Measurements from ENCODE around the gene SH2B3.
"Not testable (repeated sequence)": the region's sequence is repeated elsewhere in the genome, so short reads cannot be mapped to it uniquely, and the experiment has no call there.

The SH2B3 gene

GRCh38 chr12:111387747-111388323 is 17.9 kb upstream of the SH2B3 start:
- DNase-seq, result peak; percentile 67

DNA sequence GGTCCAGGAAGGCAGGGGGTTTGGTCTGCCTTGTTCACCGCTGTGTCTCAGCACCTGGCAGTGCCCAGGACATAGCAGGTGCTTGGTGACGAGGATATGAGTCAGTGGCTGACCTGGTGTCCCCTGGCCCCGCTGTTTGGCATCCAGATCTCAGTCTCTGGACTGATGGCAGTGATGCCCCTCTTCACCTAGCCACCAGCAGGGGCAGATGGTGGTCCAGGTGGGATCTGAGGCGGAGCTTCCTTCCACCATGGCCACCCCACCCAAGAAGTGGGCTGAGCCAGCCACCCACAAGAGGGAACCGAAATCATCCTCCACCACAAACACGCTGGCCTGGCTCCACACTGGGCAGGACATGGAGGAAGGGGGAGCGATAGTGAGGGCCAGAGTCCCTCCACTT is 16.1 kb upstream of the SH2B3 start:
- DNase-seq, result no peak

DNA sequence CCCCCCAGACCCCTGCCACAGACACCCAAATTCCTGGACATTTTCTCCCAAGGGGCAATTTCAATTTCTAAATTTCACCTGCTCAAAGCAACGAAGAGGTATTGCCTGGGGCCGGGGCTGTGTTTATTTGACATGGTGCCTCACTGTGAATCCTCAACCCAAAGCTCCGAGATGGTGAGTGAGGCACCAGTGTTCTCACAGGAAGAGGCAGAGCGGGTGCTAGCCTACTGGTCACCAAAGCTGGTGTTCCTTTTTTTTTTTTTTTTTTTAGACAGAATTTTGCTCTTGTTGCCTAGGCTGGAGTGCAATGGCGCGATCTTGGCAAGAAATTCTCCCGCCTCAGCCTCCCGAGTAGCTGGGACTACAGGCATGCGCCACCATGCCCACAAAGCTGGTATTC is 14.8 kb upstream of the SH2B3 start:
- no peak for DNase-seq

- DNase-seq, result no peak
These were observed 11.9 kb upstream of the SH2B3 start for GRCh38 chr12:111393700-111394300.

GRCh38 chr12:111394480-111394879 is 11.2 kb upstream of the SH2B3 start:
- DNase-seq, result no peak

GRCh38 chr12:111395336-111396187 is 10.2 kb upstream of the SH2B3 start:
- no peak for DNase-seq

DNA sequence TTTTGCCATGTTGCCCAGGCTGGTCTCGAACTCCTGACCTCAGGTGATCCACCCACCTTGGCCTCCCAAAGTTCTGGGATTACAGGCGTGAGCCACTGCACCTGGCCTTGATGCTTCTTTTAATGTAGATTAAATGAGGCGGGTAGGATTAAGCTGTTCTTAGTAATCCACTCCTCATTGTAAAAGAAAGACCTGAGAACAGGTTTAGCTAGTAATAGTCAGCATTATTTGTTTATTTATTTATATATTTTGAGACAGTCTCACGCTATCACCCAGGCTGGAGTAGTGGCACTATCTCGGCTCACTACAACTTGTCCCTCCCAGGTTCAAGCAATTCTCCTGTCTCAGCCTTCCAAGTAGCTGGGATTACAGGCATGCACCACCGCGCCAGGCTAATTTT is 9.5 kb upstream of the SH2B3 start:
- not testable (repeated sequence) for DNase-seq

DNA sequence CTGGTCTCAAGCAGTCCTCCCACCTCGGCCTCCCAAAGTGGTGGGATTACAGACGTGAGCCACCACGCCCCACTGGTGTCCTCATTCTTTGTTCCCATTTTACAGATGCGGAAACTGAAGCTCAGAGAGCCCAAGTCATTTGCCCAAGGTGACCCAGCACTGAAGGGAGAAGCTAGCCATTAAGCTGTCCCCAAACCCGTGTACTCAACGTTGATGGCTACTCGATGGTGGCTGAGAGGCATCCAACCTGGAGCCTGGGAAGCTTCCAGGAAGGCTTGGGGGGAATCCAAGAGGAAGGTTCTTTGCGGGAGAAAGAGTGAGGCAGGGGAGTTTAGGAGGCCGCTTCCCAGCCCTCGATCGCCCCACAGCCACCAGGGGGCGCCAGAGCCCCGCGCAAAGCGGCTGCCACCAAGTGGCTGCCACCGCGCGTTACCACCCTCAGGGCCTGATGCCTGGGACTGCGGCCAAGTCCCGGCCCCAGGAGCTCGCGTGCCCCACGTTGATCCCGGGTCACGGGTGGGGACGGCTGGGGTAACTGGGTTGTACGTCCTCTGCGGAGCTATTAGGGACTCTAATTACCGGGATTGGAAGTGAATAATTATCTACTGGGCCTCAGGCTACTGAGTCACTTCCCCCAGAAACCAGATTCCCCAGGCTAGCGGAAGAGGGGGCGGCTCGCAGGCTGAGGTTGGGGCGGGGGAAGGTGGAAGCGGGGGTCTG is 8.8 kb upstream of the SH2B3 start:
- peak; percentile 67 for DNase-seq

DNA sequence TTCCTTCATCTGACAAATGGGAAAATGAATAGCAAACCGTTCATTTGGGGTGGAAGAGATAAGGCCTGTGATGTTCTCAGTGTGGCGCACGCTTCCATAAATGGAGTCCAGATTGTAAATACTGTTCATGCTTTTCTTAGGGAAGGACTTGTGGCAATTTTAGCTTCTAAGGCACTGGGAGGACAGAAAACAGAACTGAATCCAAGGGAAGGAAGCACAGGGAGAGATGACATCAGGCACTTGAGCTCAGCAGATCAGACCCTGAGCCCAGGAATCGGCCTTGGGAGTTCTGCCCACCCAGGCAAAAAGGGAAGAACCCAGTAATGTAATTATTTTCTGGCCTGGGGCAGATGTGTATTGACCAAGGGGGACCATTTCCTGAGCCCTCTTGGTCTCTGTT is 7.2 kb upstream of the SH2B3 start:
- DNase-seq, result no peak

DNA sequence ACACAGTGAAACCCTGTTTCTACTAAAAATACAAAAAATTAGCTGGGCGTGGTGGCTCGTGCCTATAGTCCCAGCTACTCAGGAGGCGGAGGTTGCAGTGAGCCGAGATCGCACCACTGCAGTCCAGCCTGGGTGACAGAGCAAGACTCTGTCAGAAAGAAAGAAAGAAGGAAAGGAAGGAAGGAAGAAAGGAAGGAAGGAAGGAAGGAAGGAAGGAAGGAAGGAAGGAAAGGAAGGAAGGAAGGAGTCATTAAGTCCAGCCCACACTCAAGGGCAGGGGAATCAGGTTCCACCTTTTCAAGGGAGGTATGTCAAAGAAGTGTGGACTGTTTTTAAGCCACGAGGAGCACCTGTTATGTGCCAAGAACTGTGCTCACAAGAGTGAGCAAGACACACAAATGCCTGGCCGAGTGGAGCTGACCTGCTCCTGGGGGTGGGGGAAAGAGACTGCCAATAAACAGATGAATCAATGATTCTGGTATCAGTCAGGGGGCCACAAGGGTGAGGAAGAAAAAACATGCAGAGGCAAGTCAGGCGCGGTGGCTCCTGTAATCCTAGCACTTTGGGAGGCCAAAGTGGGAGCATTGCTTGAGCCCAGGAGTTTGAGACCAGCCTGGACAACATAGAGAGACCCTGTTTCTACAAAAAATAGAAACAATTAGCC is 5.8 kb upstream of the SH2B3 start:
- DNase-seq, result not testable (repeated sequence)

GRCh38 chr12:111401167-111401605 is 4.5 kb upstream of the SH2B3 start:
- DNase-seq, result no peak

- not testable (repeated sequence) for DNase-seq
These were observed 3.3 kb upstream of the SH2B3 start for GRCh38 chr12:111402490-111402824.

- DNase-seq, result peak; percentile 66
These were observed 1.2 kb upstream of the SH2B3 start for GRCh38 chr12:111404362-111405148.

- DNase-seq, result peak; percentile 89
These were observed 419 bp upstream of the SH2B3 start for GRCh38 chr12:111405149-111405858.

DNA sequence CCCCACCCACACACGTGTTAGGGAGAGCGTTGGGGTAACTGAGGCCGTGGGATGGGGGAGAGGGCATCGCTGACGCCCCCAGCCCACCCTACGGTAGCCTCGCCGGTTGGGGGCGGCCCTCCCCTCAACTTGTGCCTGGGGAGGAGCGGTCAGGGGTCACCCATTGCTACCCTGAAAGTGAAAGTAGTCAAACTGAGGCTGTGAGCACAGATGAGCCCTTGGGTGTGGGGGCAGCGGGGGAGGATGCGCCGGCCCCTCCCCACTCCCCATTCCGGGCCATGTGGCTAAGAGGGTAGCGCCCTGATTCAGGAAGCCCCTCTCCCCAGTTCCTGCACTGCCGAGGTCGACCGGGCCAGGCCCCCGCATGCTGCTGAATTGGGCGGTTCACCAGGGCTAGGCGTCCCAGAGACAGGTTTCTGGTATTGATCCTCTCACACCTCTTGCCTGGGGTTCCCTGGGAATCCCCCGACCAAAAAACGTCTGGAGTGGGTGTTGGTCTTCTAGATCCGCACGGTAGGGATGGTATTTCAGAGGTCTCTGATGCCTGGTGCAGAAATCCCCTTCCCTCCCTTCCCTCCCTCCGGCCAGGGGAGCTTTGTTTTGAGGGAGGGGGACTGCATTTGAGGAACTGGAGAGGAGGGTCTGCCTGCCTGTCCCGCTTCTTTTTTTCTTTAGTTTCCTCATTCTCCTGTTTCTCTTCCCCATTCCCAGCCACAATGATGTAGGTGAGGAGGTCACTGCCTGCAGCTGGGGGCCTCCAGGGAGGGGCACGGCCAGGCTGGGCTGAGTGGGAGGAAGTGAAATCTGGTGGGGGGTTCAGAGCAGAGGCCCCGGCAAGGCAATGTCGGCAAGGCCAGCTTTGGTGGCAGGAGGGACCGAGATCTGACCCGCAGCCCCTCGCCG is 1.0 kb downstream of the SH2B3 start:
- no peak for DNase-seq

DNA sequence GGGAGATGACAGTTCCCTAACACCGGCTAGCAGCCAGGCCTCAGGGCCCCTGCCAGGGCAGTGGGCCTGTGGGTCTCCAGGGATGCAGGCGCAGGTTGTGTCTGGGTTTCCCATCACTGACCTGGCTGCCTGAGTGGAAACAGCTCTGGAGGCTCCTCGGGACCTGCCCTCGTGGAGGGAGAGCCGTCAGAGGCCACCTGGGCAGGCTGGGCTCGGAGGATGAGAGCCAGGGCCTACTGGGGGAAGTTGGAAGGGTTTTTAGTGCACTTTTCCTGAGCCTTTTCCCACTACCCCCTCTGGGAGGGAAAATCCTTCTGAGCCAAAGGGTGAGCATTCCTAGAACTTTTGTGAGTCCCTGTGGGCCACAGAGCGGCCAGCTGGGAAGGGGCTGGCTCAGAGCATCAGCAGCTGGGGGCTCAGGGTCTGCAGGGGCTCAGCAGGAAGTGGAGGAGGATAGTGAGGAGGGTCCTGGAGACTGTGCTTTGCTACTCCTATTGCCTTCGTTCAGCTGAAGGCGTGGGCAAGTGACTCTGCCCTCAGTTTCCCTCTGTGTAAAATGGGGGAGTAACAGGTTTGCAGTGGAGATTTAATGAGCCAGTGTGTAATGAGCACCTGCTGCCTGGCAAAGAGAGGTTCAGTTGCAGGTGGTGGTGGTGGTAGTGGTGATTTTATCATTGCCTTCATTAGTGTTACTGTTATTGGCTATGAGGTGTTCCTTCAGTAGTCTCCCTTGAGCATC is 1.8 kb downstream of the SH2B3 start:
- DNase-seq, result no peak

GRCh38 chr12:111408116-111408440 is 2.4 kb downstream of the SH2B3 start:
- DNase-seq, result no peak

DNA sequence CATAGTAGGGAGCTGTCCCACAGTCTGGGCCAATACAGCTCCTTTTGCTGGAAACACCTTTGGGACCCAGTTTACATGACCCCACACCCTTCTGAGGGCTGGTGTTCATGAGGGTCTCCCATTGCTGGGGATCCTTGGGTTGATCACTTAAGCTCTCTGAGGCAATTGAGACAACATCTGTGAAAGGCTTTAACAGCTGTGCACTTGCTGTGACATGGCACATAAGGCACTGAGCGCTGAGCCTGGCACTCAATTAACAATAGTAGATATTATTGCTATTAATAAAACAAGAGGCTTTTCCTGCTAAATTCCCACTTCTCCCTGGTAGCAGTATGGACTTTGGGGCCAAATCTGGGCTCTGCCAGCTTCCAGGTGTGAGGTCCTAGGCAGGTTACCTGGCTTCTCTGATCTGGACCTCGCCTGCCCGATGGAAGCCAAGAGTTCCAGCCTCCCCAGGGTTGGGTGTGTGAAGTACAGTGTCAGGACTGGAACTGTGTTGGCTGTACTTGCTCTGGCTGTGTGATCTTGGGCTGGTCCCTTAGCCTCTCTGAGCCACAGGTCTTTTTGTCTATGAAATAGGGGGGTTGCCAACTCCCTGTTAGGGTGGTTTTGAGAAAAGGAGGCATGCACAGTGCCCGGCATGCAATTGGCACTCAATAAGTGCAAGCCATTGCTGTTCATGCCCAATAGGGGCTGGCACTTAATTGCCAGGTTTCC is 3.1 kb downstream of the SH2B3 start:
- no peak for DNase-seq

GRCh38 chr12:111409403-111409779 is 3.7 kb downstream of the SH2B3 start:
- DNase-seq, result no peak
